Measurements from ENCODE around the gene MTA1. TPM values are rescaled to one million over a fixed set of nuclear protein-coding genes. Genes with fewer than 3 reads are reported as not detected.

MTA1 gene
- total and polyA plus RNA-seq, 10 of the 15 experiments (the other 5 are each of a cell fraction or from before 2014, with no cell fraction given): 0.14 to 162 (median 30.6) TPM

- TF ChIP-seq MLLT1 (IDR thresholded peaks at IDR 0.05): no peak
- peak in 1 of 2 experiments; percentile 11; a peak in 1 of 4 replicates for TF ChIP-seq IKZF2 (IDR thresholded peaks at IDR 0.05)
- no peak for TF ChIP-seq PKNOX1 (IDR thresholded peaks at IDR 0.05)
- TF ChIP-seq POLR2AphosphoS2 (IDR thresholded peaks at IDR 0.05; ENCODE audit: low read depth, low read length): no peak
- TF ChIP-seq SMAD1 (IDR thresholded peaks at IDR 0.05; ENCODE audit: low read depth, partially characterized antibody): no peak
- TF ChIP-seq TARDBP (IDR thresholded peaks at IDR 0.05; ENCODE audit: borderline replicate concordance): no peak
- peak; percentile 29 for TF ChIP-seq NR2C1 (IDR thresholded peaks at IDR 0.05)
- no peak for TF ChIP-seq WRNIP1 (IDR thresholded peaks at IDR 0.05; ENCODE audit: borderline replicate concordance, low read depth, low read length)
- no peak for TF ChIP-seq RELB (IDR thresholded peaks at IDR 0.05; ENCODE audit: low read depth)
- TF ChIP-seq NBN (IDR thresholded peaks at IDR 0.05): no peak
- no peak for TF ChIP-seq MTA3 (IDR thresholded peaks at IDR 0.05; ENCODE audit: borderline replicate concordance, low read length)
- TF ChIP-seq FOXK2 (IDR thresholded peaks at IDR 0.05): no peak
- 0 out of 2 replicates have a peak, but pooled peaks have one; percentile 32 for TF ChIP-seq EED (IDR thresholded peaks at IDR 0.05; ENCODE audit: low read depth)
- TF ChIP-seq ZNF24 (IDR thresholded peaks at IDR 0.05): peak; percentile 52; the same call in 1 of the 2 replicates
- peak; percentile 58 for TF ChIP-seq YY1 (IDR thresholded peaks at IDR 0.05; ENCODE audit: low read depth, low read length)
- no peak for TF ChIP-seq YBX1 (IDR thresholded peaks at IDR 0.05)
- 0 out of 2 replicates have a peak, but pooled peaks have one; percentile 20 for TF ChIP-seq POLR2A (IDR thresholded peaks at IDR 0.05; ENCODE audit: low read depth, low read length)
- no peak for TF ChIP-seq SP1 (IDR thresholded peaks at IDR 0.05; ENCODE audit: low read depth, low read length)
- TF ChIP-seq SPI1 (IDR thresholded peaks at IDR 0.05; ENCODE audit: borderline replicate concordance, insufficient read depth, low read depth, low read length): no peak
- TF ChIP-seq CREM (IDR thresholded peaks at IDR 0.05; ENCODE audit: low read depth): 0 out of 2 replicates have a peak, but pooled peaks have one; percentile 29
- TF ChIP-seq EGR1 (IDR thresholded peaks at IDR 0.05; ENCODE audit: borderline replicate concordance in 1 of 2, low read depth in 2 of 2, low read length in 2 of 2): peak in 1 of 2 experiments; percentile 38; a peak in 1 of 3 replicates
- TF ChIP-seq BACH1 (IDR thresholded peaks at IDR 0.05; ENCODE audit: borderline replicate concordance): peak; percentile 75; the same call in 1 of the 2 replicates
- no peak for TF ChIP-seq ZBED1 (IDR thresholded peaks at IDR 0.05; ENCODE audit: borderline replicate concordance)
- TF ChIP-seq NR2F1 (conservative IDR thresholded peaks at IDR 0.05): peak; percentile 51; the same call in 1 of the 2 replicates
- peak; percentile 40; the same call in 1 of the 2 replicates for TF ChIP-seq RB1 (IDR thresholded peaks at IDR 0.05; ENCODE audit: borderline replicate concordance)
Observed at GRCh38 chr14:105414456-105415371, 4.9 kb upstream of the MTA1 start (continued).
